Activated CD8-positive, alpha-beta memory T cell treated with anti-CD3 and anti-CD28 coated beads, Interleukin-2, amount 10 ng/mL, durations not matched to agents 7 days and 5 days (primary cell): ENCODE data around the gene CACNA1I. TPM values are rescaled to one million over a fixed set of nuclear protein-coding genes. Genes with fewer than 3 reads are reported as not detected.

ENCODE experiments used
- ATAC-seq: fragments of 150-1000 bp; cut with Tn5 transposase; one replicate; pipeline ENCODE4 v1.10.0; 2021; ENCODE audit warnings: moderate library complexity
- CTCF ChIA-PET: fragments of 350-600 bp; sonication (Branson Sonifier 250); formaldehyde crosslinking; loops from one replicate; lab custom pipeline; 2021; ENCODE audit warnings: antibody characterized with exemption; lab: Charles Lee
- DNase-seq: peaks from one replicate; pipeline ENCODE4 v3.0.0-alpha.2; 2020
- H3K27ac Mint-ChIP-seq: one replicate; pipeline ENCODE4 v1.8.0; 2021; ENCODE audit warnings: mild to moderate bottlenecking, mixed read lengths
- H3K27me3 Mint-ChIP-seq: one replicate; pipeline ENCODE4 v1.8.0; 2021; ENCODE audit warnings: mixed read lengths
- H3K36me3 Mint-ChIP-seq: one replicate; pipeline ENCODE4 v1.8.0; 2021; ENCODE audit warnings: mild to moderate bottlenecking, mixed read lengths
- H3K4me1 Mint-ChIP-seq: one replicate; pipeline ENCODE4 v1.8.0; 2021; ENCODE audit warnings: mixed read lengths
- H3K4me3 Mint-ChIP-seq: one replicate; pipeline ENCODE4 v1.8.0; 2021; ENCODE audit warnings: mild to moderate bottlenecking, moderate library complexity, mixed read lengths
- H3K9me3 Mint-ChIP-seq: one replicate; pipeline ENCODE4 v1.8.0; 2022; ENCODE audit warnings: low read depth, mixed read lengths
- total RNA-seq, 2 experiments: library from RNA; stranded (reverse); gene quantifications; one replicate each; pipeline ENCODE4 v1.2.3, GENCODE V29; 2021

CACNA1I gene
- total RNA-seq, 2 experiments from 2014 or later, result 0.30 to 1.8 TPM

GRCh38 chr22:39580006-39580441 lies 9.5 kb downstream of the CACNA1I start:
- H3K4me3 Mint-ChIP-seq, result no peak overlapping the region
- H3K36me3 Mint-ChIP-seq, result peaks cover 1% of the 10 kb centered on the region
- ATAC-seq, result no peak
- H3K27ac Mint-ChIP-seq, result no peak overlapping the region
- H3K9me3 Mint-ChIP-seq, result peaks cover 7% of the 10 kb centered on the region
- CTCF ChIA-PET, result no interaction called here
- H3K27me3 Mint-ChIP-seq, result peaks cover 32% of the 10 kb centered on the region
- DNase-seq, result no peak
- no peaks in the 10 kb centered on the region for H3K4me1 Mint-ChIP-seq

DNA sequence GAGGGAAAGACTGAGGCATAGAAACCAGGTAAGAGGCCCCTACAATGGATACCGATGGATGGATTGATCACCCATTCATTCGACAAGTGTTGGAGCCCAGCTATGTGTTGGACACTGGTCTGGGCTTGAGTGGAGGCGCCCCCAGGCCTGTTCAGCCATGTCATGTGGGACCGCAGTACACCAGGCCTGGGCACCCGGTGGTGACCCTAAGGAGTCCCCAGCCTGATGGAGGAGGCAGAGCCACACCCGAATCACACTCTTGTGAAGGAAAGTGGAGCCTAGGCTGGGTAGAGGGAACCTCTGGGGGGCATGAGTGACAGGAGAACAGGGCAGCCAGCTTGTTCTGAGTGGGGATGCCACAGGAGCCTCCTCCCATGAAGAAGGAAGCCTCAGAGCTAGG lies 10.2 kb downstream of the CACNA1I start:
- peaks cover 27% of the 10 kb centered on the region for H3K27me3 Mint-ChIP-seq
- H3K4me3 Mint-ChIP-seq, result no peak overlapping the region
- H3K9me3 Mint-ChIP-seq, result peaks cover 7% of the 10 kb centered on the region
- no peaks in the 10 kb centered on the region for H3K4me1 Mint-ChIP-seq
- CTCF ChIA-PET, result no interaction called here
- H3K27ac Mint-ChIP-seq, result no peak overlapping the region
- peaks cover 1% of the 10 kb centered on the region for H3K36me3 Mint-ChIP-seq
- DNase-seq (no peak), ATAC-seq (no peak)

DNA sequence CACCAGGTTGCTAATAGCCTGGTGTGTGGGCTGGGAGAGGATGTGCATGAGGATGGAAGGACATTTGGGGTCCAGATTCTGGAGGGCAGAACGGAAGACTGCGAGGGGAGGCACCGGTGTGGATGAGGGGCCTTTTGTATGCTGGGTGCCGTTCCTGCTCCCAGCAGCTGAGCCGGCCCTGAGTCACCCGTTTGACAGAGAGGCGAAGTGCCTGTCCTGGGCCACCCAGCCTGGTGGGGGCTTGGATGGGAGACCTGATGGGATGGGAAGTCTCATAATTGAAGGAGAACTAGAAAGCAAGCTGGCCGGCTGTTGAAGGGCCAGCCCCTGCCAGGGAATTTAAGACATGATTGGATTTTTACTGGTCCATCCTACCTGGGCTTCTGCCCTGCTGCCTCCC lies 10.8 kb downstream of the CACNA1I start:
- DNase-seq (no peak), ATAC-seq (no peak)
- H3K4me1 Mint-ChIP-seq, result no peaks in the 10 kb centered on the region
- no peak overlapping the region for H3K4me3 Mint-ChIP-seq
- CTCF ChIA-PET, result no interaction called here
- H3K27me3 Mint-ChIP-seq, result peaks cover 27% of the 10 kb centered on the region
- peaks cover 1% of the 10 kb centered on the region for H3K36me3 Mint-ChIP-seq
- no peak overlapping the region for H3K27ac Mint-ChIP-seq
- peaks cover 7% of the 10 kb centered on the region for H3K9me3 Mint-ChIP-seq

- Mint-ChIP-seq H3K4me1 (no peaks in the 10 kb centered on the region), H3K36me3 (peaks cover 1% of the 10 kb centered on the region), H3K9me3 (peaks cover 7% of the 10 kb centered on the region), H3K27ac (no peak overlapping the region), H3K4me3 (no peak overlapping the region), H3K27me3 (peaks cover 24% of the 10 kb centered on the region)
- CTCF ChIA-PET, result no interaction called here
- ATAC-seq, result no peak
- DNase-seq, result no peak
Measured at GRCh38 chr22:39583066-39583667, 12.6 kb downstream of the CACNA1I start.

DNA sequence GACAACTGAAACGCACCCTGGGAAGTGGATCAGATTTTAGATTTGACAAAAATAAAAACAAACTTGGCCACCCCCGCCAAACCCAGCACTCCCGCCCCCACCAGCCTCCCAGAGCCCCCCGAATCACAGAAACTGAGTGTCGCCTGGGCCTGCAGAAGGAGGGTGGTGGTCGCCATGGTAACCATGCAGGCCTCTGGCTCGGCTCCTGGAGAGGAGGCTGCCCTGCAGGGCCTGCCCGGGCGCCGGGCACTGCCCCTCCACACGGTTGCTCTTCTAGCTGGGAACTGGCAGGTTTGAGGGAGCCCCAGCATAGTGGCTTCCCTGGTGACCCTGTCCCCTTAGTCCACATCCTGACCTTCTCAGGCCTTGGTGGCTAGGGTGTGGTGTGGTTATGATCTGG lies 19.3 kb downstream of the CACNA1I start:
- no peak for ATAC-seq

GRCh38 chr22:39592081-39593065 lies 21.8 kb downstream of the CACNA1I start:
- Mint-ChIP-seq H3K36me3 (no peaks in the 10 kb centered on the region), H3K9me3 (no peaks in the 10 kb centered on the region), H3K27me3 (peaks cover 18% of the 10 kb centered on the region), H3K4me3 (no peak overlapping the region), H3K4me1 (no peaks in the 10 kb centered on the region), H3K27ac (no peak overlapping the region)
- ATAC-seq, result no peak
- CTCF ChIA-PET, result interaction anchor here (1.1 to 1.4 kb wide), 2 partner anchors 25 to 33 kb away, joined by 3 read pairs; no protein-coding TSS in a partner anchor
- DNase-seq, result no peak

More for the DNA sequence above, 19.3 kb downstream of the CACNA1I start:
- no peak for DNase-seq
- Mint-ChIP-seq H3K4me3 (no peak overlapping the region), H3K27me3 (peaks cover 14% of the 10 kb centered on the region), H3K9me3 (no peaks in the 10 kb centered on the region), H3K4me1 (no peaks in the 10 kb centered on the region), H3K36me3 (no peaks in the 10 kb centered on the region), H3K27ac (no peak overlapping the region)
- CTCF ChIA-PET, result interaction anchor here (1.4 kb wide), 2 partner anchors 9 to 435 kb away, joined by 5 read pairs; no protein-coding TSS in a partner anchor

GRCh38 chr22:39593066-39593930 lies 22.7 kb downstream of the CACNA1I start:
- CTCF ChIA-PET, result interaction anchor here (1.4 kb wide), 1 partner anchor 34 kb away, joined by 3 read pairs; no protein-coding TSS in a partner anchor

GRCh38 chr22:39593931-39594285 lies 23.4 kb downstream of the CACNA1I start:
- Mint-ChIP-seq H3K4me3 (no peak overlapping the region), H3K27ac (no peak overlapping the region), H3K4me1 (peaks cover 4% of the 10 kb centered on the region), H3K36me3 (no peaks in the 10 kb centered on the region), H3K9me3 (no peaks in the 10 kb centered on the region), H3K27me3 (peaks cover 26% of the 10 kb centered on the region)
- DNase-seq, result no peak
- ATAC-seq, result no peak
- CTCF ChIA-PET, result interaction anchor here (1.4 kb wide), 1 partner anchor 35 kb away, joined by 3 read pairs; no protein-coding TSS in a partner anchor

More at GRCh38 chr22:39593066-39593930, 22.7 kb downstream of the CACNA1I start:
- Mint-ChIP-seq H3K9me3 (no peaks in the 10 kb centered on the region), H3K27me3 (peaks cover 26% of the 10 kb centered on the region), H3K27ac (no peak overlapping the region), H3K4me3 (no peak overlapping the region), H3K36me3 (no peaks in the 10 kb centered on the region), H3K4me1 (peaks cover 1% of the 10 kb centered on the region)
- ATAC-seq, result no peak
- no peak for DNase-seq

DNA sequence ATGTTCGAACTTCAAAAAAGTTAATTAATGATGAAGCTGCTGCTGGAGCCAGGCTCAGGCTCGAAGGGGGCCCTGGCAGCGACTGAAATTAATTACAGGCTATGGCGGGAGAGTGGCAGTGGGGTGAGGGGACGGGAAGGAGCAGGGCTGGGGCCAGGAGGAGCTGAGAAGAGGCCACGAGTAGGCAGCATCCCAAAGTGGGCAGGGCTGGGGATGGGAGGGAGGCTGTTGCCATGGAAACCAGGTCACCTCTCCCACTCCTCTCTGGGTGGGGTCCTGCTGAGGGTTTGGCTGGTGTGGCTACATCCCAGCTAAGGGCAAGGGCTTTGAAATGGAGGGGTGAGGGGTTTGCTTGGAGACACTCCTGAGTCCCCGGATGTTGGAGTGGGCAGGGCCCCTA lies 23.9 kb downstream of the CACNA1I start:
- Mint-ChIP-seq H3K36me3 (no peaks in the 10 kb centered on the region), H3K9me3 (no peaks in the 10 kb centered on the region), H3K4me3 (no peak overlapping the region), H3K27me3 (peaks cover 26% of the 10 kb centered on the region), H3K27ac (no peak overlapping the region), H3K4me1 (peaks cover 4% of the 10 kb centered on the region)
- DNase-seq (no peak), ATAC-seq (no peak)
- CTCF ChIA-PET, result no interaction called here

GRCh38 chr22:39595622-39596172 lies 25.1 kb downstream of the CACNA1I start:
- ATAC-seq (no peak), DNase-seq (no peak)
- Mint-ChIP-seq H3K27me3 (peaks cover 32% of the 10 kb centered on the region), H3K4me3 (no peak overlapping the region), H3K9me3 (no peaks in the 10 kb centered on the region), H3K27ac (no peak overlapping the region), H3K36me3 (no peaks in the 10 kb centered on the region), H3K4me1 (peaks cover 4% of the 10 kb centered on the region)
- CTCF ChIA-PET, result no interaction called here

GRCh38 chr22:39596601-39597000 lies 26.0 kb downstream of the CACNA1I start:
- CTCF ChIA-PET, result no interaction called here
- DNase-seq, result no peak
- H3K27me3 Mint-ChIP-seq, result peaks cover 38% of the 10 kb centered on the region
- peaks cover 5% of the 10 kb centered on the region for H3K9me3 Mint-ChIP-seq
- H3K4me1 Mint-ChIP-seq, result peaks cover 11% of the 10 kb centered on the region
- H3K36me3 Mint-ChIP-seq, result peaks cover 3% of the 10 kb centered on the region
- no peak for ATAC-seq
- H3K4me3 Mint-ChIP-seq, result no peak overlapping the region
- no peak overlapping the region for H3K27ac Mint-ChIP-seq

DNA sequence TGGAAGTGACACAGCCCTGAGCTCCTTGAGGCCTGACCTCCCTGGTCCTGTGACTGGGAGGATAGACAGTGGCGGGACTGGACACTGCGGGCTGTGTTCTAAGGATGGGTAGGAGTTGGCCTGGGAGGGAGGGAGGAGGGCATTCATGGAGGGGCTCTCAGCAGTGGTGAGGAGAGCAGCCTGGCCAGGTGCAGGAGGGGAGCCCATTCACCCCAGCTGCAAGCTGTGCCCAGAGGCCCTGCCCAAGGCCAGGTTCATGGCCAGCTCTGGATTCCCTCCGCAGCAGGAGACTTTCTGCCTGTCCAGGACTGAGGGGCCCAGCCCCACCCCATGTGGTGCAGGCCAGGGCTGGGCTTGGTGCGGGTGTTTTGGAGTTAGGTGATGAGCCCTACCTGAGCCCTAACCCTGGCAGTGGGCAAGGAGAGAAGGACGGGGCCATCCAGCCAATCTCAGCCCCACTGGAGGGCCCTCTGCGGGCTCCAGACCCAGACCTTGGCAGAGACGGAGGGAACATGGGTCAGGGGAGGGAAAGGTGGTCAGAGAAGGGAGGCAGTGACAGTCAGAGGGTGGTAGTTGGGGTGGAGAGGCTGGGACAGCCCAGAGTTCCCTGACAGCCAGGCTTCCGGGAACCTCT lies 26.8 kb downstream of the CACNA1I start:
- no peak overlapping the region for H3K27ac Mint-ChIP-seq

More for the DNA sequence above, 26.8 kb downstream of the CACNA1I start:
- DNase-seq, result no peak
- peaks cover 41% of the 10 kb centered on the region for H3K27me3 Mint-ChIP-seq
- H3K36me3 Mint-ChIP-seq, result peaks cover 5% of the 10 kb centered on the region
- CTCF ChIA-PET, result no interaction called here
- H3K9me3 Mint-ChIP-seq, result peaks cover 9% of the 10 kb centered on the region
- peaks cover 16% of the 10 kb centered on the region for H3K4me1 Mint-ChIP-seq
- no peak overlapping the region for H3K4me3 Mint-ChIP-seq
- ATAC-seq, result no peak
